GM15510 (cell line): ENCODE measurements around the gene PPP1R3G.

Experiments used
- POLR2A ChIP-seq: IDR thresholded peaks from 3 replicates; pipeline ENCODE4 v1.6.1; 2011; ENCODE audit warnings: borderline replicate concordance; ENCODE audit not compliant: insufficient read length; ENCODE audit errors: extremely low read depth

Gene PPP1R3G

DNA sequence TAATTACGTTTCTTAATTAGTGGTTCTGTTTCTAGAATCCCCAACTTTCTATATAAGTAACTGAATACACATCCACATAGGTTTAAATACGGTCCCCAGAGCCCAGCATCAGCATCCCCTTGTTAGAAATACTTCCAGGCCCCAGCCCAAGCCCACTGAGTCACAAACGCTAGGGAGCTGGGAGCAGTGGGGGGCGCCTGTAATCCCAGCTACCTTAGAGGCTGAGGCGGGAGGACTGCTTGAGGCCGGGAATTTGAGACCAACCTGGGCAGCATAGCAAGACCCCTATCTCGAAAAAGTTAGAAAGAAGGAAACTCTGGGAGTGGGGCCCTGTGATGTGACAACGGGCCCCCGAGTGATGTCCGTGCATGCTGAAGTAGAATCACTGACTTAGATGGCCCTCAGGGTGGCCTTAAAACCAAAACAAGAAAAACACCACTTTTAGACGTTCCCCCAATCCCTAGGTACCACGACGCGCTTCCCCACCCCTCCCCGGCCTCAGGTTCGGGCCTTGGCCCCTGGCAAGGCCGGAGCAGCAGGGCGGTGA is 1.3 kb upstream of the PPP1R3G start:
- no peak for TF ChIP-seq POLR2A

DNA sequence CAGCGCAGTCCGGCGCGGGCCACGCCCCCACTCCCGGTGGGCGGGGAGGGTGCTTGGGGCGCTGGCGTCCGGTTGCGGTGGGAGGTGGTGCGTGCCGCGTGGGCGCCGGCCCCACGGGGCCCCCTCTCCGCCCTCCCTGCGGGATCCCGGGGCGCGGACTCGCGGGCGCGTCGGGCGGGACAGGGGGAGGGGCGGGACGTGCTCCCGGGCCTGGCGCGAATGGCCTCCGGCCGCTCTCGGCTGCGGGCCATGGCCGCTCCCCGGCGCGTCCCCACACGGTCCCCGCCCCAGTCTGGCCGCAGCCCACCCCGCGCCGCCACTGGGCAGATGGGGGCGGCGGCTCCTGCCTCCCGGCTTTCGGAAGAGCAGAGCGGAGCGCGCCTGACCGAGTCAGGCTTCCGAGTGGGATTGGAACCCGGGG is 771 bp upstream of the PPP1R3G start:
- no peak for TF ChIP-seq POLR2A

DNA sequence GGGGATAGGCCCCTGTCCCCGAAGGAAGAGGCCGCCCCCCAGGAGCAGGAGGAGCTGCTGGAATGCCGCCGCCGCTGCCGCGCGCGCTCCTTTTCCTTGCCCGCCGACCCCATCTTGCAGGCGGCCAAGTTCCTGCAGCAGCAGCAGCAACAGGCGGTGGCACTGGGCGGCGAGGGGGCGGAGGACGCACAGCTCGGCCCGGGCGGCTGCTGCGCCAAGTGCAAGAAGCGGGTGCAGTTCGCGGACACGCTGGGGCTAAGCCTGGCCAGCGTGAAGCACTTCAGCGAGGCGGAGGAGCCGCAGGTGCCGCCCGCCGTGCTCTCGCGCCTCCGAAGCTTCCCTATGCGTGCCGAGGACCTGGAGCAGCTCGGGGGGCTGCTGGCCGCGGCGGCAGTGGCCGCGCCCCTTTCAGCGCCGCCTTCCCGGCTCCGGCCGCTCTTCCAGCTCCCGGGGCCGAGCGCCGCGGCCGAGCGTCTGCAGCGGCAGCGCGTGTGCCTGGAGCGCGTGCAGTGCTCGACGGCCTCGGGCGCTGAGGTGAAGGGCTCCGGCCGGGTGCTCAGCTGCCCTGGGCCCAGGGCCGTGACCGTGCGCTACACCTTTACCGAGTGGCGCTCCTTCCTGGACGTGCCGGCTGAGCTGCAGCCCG is 630 bp downstream of the PPP1R3G start:
- TF ChIP-seq POLR2A, result no peak

DNA sequence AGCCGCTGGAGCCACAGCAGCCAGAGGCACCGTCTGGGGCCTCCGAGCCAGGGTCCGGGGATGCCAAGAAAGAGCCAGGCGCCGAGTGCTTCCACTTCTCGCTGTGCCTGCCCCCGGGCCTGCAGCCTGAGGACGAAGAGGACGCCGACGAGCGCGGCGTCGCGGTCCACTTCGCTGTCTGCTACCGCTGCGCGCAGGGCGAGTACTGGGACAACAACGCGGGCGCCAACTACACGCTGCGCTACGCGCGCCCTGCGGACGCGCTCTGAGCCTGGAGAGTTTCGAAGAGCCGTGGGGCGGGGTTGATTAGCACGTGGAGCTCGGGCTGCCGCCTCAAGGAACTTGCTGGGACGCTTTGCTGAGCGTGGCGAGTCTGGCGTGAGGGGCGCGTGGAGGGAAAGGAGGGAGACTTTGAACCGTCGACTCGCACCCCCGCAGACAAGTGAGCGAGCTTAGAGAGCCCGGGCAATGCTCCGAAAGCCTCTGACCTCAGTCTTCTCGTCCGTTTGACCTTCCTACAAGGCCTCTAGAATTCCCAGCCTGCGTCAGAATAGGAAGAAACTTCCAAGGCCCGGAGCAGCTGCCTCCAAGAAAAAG is 1.3 kb downstream of the PPP1R3G start:
- TF ChIP-seq POLR2A, result no peak

DNA sequence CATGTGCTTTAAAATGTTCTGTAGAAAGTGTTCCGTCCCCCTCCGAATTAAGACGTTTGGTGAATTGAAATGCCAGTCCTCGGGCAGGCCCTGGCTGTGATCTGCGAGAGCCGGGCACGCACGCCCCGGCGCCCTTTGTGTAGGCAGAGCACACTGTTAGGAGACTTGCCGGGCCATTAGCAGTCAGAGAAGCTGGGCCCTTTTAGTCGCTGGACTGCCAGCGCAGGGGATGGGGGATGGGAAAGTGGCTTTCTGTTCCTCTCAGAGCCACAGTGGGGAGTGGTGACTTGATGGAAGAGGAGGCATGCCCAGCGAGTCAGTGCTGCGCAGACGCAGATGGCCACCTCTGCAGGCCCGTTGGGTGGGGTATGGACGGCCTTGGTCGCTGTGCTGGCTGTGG is 2.2 kb downstream of the PPP1R3G start:
- TF ChIP-seq POLR2A, result no peak

DNA sequence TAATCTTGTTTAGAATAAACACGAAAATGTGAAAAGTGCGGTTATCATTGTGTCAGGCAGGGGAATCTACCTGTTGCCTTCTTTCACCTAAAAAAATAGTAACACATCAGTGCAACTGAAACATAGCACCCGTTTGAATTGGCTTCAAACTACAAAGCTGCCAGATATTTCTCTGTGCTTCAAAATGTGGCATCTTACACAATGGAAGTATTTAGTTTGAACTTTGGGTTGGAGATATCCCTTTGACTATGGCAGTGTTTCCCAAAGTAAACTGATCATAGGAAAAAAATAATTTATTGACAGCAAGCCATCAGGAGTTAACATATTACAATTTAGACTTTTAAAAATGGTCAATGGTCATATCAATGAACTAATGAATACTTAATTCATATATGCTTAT is 3.6 kb downstream of the PPP1R3G start:
- TF ChIP-seq POLR2A, result no peak

DNA sequence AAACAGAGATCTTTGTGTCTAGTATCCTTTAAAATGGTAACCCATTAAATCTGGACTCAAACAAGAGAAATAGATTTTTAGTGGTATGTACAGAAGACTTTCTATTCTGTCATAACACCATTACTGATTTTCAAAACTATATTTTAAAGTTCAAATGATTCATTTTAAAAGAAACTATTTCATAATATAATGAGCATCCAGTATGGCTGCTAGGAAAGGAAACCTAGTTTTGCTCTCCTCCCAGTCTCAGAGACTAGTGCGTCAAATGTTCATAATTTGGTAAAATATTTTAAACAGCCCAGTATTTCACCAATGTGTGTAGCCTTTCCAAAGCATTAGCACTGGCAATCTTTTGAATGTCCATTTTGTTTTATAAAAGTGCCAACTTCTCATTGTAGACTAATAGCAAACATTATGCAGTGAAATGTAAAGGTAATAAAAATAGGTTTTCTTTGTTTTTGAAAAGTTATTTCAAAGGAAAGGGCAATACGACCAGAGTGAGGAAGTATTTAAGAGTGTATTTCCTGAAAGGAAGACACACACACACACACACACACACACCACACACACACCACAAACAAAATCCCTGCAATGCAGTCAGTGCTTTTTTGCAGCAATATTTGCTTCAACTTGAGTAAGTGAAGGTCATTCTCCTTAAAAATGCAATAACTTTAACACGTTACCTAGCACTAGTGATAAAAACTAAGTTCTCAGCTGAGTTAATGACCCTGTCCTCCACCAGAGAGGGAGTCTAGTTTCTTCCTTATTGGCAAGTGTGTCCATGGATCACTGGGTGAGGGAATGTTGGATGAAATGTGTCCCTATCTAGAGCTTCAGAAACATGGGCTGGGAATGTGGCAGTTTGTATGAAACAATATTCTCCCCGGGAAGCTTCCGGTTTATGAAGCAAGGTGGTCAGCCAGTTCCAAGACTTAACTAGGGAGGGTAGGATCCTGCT is 4.6 kb downstream of the PPP1R3G start:
- no peak for TF ChIP-seq POLR2A

DNA sequence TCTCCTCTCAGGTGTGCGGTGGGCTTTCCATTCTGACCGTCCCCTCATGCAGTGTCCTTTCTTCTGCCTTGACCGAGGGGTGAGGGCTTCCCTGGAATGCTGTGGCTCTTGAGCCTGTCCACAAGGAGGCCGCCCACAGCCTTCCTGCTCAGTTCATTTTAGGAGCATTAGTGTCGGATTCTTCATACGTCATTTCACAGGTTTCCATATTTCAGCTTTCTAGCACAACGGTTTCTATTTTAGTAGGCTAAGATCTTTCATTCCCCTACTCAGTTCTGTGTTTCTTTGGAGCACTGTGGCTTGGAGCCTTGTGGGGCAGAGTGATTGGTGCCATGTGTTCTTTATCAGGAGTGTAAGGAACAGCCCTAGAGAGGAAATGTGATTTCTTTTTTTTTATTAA is 5.5 kb downstream of the PPP1R3G start:
- no peak for TF ChIP-seq POLR2A

DNA sequence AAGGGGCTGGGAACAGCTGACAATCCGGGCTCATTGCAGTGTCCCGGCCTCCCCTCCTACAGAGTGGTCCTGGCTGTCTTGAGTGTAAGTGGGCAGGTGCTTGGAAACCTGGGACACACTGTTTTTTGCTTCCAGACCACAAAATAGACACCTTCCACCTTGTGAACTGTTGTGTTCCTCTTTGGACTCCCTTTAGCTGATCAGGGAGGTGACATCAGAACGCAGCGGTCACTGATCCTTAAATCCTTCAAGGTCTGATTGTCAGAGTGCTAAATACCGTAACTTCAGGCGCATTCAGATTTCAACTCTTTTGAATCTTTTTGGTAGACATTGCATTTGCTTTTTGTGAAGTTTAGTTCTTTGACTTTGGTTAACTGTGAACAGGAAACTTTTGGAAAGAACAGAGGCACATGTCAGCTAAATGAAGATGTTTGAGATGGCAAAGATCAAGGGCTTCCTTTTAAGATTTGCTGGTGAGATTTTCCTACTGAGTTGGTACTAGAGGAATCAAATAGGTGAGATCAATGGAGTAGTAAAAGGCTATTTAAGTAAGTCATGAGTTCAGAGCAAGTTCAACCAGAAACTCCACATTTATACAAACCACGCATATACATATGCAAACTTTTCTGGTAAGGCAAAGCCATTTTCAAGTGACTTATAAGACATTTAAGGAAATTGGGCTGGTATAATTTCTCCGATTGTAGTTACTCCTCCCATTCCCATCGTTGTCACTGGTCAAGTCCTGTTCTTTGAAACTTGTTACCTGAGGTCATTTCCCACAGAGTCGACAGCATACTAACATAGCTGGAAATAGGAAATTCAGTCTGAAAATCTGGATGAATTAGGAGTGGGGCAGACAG is 6.3 kb downstream of the PPP1R3G start:
- TF ChIP-seq POLR2A, result no peak

DNA sequence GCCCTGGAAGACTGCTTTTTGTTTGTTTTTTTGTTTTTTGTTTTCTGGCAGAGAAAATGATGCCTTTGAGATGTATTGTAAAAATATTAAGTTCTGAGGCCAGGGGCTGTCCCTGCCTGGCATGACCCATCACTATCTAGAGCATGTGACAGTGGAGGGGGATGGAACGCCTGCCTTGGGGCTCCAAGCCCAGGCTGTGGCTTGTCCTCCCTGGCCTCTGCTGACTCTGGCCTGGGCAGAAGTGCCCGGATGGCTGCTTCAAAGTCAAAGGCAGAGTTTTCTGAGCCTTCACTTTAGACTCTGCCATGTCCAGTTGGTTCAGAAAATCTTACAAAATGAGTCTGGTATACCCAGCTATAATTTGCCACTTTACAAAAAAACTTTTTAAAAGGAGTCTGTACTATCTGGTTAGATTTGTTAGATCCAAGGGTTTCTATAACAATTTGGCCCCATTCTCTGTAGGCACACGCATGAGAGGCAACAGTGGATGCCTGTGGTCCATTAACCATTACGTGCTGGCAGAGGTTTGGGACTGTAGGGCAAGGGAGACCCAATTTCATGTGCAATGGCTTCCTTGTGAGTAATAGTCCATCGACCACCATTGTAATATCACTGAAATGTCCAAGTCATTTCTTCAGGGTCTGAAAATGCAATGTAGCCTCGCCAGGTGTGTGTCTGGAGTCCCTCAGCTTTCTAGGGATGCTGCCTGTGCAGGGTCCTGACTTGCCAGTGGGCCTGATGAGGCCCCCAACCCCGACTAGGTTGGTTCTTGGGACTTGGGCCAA is 8.3 kb downstream of the PPP1R3G start:
- TF ChIP-seq POLR2A, result no peak

DNA sequence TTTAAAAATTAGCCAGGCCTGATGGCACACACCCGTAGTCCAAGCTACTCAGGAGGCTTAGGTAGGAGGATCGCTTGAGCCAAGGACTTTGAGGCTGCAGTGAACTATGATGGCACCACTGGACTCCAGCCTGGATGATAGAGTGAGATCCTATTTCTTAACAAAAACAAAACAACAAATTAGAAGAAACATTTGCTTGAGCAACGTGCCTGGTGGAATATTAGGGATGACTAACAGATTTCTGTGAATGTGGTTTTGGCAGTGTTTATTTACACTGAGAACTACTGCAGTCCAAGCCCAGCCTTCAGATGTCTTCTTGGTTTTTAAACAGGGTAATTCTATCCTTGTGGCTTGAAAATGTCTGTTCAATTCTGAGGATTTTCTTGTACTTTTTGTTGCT is 9.2 kb downstream of the PPP1R3G start:
- no peak for TF ChIP-seq POLR2A

DNA sequence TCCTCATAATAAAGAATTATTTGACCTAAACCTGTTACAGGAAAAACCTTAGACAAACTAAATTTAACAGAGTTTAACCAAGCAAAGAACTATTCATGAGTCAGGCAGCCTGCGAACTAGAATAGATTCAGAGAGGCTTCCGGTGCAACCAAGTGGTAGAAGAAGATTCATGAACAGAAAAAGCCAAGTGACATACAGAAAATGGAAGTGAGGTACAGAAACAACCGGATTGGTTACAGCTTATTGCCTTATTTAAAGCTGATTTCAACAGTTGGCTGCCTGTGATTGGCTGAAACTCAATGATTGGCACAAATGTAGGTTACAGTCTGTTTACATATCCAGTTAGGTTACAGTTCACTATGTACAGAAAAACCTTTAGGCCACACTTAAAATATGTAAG is 10.1 kb downstream of the PPP1R3G start:
- no peak for TF ChIP-seq POLR2A

DNA sequence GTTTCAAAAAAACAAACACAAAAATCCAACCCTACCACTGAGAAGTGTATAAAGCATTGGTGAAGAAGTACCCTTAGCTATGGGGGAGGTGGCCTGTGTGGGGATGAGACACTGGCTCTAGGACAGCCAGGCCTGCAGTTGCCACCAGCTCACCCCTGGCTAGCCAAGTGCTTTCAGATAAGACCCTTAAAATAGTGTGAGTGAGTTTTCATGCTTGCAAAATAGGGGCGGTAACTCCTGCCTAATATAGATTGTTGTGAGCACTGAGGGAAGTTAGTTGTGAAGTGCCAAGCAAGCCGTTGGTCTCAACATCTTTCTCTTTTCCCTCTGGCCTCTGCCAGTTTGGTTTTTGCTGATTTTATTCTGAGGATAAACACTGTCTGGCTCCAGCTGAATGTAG is 11.3 kb downstream of the PPP1R3G start:
- TF ChIP-seq POLR2A, result no peak

DNA sequence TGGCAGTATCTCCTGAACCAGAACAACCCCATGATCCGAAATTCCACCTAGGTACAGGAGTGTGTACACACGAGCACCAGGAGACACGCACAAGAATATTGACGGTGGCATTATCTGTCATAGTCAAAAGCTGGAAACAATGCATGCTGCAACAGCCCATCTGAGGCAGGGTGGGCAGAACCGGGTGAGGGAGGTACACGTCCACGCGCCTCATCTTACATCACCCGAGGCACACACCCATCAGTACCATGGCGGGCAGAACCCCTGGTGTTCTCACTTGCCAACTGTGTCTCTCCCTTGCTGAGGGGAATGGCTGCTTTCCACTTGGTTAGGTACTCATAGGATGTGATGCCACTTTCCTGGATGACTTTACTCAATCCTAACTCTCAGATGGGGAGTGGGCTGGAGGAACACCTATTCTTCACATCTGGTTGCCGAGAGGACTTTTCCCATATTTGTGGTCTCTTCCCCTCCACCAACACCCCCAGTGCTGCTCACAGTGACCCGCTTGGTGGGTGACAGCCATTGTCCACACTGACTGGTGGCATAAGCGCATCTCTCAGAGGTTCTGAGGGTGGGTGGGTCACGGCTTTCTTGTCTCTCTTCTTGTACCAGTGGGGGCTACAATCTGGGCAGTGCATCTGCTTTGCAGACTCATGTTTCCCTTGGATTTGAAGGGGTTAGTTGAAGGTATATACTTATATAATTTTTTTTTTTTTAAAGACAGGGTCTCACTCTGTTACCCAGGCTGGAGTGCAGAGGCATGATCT is 13.5 kb downstream of the PPP1R3G start:
- no peak for TF ChIP-seq POLR2A

DNA sequence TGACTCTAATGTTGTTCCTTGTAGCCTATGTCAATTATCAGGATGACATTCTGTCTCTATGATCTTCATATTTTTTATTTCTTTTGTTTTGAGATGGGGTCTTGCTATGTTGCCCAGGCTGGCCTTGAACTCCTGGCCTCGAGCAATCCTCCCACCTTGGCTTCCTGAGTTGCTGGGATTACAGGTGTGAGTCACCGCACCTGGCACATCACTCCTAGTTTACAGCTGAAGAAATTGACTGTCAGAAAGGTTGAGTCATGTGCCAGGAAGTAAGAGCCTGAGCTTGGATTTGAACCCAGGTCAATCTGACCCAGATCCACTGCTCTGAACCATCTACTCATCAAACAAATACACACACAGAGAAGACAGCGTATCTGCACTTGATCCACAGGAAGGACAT is 14.4 kb downstream of the PPP1R3G start:
- TF ChIP-seq POLR2A, result no peak
